NCI-H1436 (cell line): Measurements from ENCODE around the gene DNER.
A peak's percentile ranks its signal among the peaks of the same experiment; 100 is the strongest.
"Not testable (repeated sequence)": the region's sequence is repeated elsewhere in the genome, so short reads cannot be mapped to it uniquely, and the experiment has no call there.

Experiments
- DNase-seq: peaks from one replicate; lab custom pipeline; 2025; lab: John Stamatoyannopoulos, UW

The DNER gene

DNA sequence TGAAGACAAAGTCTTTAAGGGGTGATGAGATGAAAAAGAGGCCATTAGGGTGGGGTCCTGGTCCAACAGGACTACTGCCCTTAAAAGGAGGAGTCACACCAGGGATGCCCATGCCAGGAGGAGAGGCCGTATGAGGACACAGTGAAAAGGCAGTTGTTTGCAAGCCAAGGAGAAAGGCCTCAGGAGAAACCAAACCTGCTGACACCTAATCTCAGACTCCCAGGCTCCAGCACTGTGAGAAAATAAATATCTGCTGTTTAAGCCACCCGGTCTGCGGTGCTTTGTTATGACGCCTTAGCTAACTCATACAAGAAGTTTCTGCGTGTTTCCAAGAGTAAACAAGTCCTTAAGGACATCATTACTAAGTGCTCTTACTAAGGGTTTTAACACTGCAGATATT lies 93.6 kb downstream of the DNER start:
- DNase-seq = no peak

DNA sequence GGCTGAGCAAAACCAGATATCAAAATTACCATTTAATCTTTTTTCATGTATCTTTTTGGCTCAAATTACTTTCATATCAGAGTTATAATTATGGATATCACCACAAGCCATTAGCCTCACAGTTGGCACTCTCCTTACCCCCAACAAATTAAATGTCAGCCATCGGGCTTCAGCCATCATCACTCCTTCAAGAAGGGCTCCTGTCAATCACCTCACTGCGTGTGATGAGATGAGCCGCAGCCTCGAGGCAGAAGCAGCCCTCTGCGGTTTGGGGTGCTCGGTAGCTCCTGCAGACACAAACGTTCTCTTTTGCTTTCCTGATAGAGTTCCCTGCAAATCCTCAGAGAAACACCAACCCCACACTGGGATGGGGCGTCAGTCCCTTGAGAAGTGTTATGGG lies 94.1 kb downstream of the DNER start:
- no peak for DNase-seq

DNA sequence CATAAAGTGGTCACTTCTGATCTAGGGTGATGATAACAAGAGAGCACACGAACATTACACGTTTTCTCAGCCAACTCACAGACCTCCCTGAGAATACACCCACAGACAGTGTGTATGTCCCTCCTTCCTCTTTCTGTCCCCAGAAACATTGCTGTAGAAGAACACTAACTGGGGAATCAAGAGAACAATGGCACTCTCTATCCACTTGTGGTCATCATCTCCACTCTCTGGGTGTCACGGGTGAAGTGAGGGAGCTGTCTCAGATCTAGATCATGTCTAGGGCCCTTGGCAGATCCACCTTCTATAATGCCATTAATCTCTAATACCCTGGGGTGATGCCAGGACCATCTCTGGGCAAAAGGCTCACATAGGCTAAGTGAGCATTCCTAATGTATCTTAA lies 97.9 kb downstream of the DNER start:
- DNase-seq = no peak

DNA sequence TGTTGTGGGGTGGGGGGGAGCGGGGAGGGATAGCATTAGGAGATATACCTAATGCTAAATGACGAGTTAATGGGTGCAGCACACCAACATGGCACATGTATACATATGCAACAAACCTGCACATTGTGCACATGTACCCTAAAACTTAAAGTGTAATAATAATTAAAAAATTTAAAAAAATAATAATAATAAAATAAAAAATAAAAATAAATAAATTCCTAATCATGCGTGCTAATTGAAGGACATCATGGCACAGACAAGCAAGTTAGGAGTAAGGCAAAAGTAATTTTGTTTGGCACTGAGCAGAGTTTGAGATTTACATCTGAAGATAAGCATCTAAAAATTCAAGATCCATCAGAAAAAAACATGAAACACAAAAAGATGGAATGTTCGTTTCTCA lies 100.3 kb downstream of the DNER start:
- DNase-seq = not testable (repeated sequence)

DNA sequence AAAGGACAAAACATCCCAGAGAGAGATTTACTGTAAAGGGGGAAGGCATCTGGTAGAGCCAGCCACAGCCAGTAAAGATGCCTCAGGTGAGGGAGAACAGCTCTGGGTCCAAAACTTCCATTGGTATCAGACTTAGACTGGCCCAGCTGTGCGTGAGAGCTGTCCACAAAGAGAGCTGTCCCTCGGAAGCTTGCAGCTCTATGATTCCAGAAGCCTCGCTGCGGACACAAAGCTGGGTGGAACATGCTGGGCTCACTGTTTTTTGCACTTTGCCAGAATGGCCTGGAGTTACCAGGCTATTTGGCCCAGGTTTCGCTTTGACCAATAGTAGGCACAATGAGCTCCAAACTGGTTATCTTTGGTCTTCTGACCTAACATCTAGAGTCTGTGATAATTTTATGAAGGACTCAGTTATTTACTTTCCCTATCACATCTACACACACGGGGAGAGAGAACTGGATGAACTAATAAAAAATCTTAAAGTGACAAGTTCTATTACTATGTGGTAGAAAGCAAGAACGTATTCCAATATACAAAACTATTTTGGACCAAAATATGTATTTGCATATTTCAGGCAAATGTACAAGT lies 101.9 kb downstream of the DNER start:
- DNase-seq = no peak

DNA sequence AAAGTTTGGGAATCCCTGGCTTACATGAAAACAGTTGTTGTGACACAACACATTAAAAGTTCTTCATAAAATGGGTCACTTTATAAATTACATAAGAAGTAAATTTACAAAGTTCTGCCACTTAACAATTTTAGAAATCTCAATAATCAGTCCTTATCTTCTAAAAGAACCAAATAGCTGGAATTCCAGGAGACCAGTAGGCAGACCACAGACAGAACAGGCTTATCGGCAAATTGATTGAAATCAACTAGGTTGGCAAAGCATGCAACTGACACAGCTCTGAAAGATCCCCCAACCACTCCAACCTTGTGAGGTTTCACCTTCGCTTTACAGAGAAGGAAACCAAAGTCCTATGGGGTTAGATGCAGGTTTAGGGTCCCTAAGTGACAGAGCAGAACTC lies 103.0 kb downstream of the DNER start:
- no peak for DNase-seq

DNA sequence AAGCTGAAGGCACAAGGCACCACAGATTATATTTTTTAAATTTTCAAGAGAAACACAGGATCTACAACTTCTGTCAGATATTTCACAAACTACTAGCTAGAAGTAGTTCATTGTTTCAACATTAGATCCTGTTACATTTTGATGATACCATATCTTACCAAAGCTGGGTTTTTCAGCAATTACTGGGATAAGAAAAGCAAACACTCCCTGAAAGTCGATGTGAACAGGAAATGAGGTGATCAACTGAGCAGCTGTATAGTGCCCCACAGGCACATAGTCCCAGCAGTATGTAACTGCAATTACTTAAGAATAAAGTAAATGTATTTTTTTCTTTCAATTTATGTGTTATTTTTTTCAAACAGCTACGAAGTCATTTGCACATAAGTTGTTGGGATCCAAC lies 103.5 kb downstream of the DNER start:
- DNase-seq = no peak

DNA sequence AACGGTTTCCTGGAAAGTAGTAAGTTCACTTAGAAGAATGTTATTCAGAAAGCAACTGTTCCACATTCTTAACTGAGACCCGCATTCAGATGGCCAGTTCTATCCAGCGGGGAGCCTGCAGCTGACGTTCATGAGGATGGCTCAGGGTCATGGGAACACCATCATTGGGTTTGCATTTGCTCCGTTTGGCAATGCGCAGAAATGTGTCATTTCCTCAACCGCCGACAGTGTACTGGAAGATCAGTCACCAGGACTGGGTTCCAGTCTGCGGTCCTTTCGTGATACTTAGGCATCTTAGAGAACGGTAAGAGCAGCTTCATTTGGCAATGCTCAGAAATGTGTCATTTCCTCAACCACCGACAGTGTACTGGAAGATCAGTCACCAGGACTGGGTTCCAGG lies 104.0 kb downstream of the DNER start:
- no peak for DNase-seq

DNA sequence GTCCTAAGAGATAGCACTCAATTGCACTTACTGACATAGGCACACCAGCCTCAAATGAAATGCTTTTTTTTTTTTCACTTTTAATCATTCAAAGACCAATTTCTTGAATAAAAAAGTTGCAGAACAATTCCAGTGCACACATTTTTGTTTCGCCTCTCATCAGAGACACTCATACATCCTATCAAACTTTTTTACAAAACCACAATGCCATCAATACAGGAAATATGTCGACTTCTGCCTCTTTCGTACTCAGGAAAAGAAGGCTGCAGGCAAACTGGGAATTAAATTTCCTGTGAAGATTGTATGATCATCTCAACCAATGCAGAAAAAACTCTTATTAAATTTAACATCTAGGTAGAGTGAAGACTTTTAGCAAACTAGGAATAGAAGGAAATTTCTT lies 112.4 kb downstream of the DNER start:
- no peak for DNase-seq

DNA sequence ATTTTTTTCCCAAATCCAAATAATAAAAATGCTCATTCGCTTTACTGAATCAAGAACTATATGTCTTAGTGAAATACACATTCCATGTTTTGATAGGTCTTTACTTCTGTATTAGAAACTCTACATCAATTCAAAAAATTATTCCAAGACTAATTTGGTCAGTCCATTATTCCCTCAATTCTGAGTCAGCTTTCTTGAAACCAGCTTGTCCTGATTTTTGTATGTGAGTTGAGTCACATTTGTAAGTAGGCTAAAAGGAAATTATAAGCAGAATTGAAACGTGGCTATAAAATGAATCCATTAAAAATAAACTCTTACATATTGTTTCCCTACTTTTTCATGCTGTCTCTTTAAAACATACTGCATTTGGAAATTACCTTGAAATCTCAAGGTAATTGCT lies 113.0 kb downstream of the DNER start:
- no peak for DNase-seq

DNA sequence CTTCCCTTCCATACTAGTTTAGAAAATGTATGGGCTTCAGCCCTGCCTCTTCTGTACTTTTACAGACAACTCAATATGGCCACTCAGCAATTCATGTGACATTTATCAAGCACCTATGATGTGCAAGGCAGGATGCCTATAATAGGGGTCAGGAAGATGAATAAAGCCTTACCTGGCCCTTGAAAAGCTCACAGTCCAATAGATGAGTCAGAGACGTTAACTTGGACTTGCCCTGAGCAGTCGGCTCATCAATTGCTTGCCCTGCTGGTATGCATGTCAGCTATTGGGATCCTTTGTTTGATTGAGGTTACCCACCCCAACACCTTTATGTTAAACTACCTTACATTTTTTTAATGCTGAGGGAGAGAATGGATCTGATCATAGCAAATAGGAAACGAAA lies 116.1 kb downstream of the DNER start:
- no peak for DNase-seq

DNA sequence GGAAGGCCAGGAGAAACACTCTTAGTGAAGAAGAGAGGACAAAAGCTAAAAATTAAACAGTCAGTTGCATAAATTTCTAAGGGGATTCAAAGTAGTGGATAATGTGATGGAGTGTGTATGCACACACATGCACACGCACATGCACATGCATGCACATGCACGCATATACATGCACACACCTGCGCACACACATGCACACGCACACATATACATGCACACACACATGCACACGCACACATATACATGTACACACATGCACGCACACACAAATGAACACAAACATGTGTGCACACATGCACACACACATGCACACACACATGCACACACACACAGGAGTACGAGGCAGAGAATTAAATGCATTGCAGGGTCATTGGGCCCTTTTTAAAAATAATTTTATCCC lies 117.6 kb downstream of the DNER start:
- no peak for DNase-seq

DNA sequence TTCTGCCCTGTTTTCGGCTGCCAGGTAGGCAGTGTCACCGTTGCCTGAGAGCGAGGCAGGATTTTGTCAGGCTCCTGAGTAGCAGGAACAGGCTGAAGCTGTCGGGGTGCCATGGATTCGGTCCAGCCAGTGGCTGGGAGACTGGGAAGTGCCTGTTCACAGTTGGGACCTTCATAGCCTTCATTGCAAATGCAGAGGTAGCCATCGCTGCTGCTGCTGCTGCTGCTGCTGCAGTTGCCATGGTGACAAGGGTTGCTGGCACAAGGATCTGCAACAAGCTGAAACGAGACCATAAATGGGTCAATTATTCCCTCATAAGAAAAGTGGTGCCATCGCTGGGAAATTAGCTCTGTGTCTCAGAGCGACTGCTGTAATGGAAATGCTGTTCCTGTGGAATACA lies 122.7 kb downstream of the DNER start:
- DNase-seq = peak; percentile 82

DNA sequence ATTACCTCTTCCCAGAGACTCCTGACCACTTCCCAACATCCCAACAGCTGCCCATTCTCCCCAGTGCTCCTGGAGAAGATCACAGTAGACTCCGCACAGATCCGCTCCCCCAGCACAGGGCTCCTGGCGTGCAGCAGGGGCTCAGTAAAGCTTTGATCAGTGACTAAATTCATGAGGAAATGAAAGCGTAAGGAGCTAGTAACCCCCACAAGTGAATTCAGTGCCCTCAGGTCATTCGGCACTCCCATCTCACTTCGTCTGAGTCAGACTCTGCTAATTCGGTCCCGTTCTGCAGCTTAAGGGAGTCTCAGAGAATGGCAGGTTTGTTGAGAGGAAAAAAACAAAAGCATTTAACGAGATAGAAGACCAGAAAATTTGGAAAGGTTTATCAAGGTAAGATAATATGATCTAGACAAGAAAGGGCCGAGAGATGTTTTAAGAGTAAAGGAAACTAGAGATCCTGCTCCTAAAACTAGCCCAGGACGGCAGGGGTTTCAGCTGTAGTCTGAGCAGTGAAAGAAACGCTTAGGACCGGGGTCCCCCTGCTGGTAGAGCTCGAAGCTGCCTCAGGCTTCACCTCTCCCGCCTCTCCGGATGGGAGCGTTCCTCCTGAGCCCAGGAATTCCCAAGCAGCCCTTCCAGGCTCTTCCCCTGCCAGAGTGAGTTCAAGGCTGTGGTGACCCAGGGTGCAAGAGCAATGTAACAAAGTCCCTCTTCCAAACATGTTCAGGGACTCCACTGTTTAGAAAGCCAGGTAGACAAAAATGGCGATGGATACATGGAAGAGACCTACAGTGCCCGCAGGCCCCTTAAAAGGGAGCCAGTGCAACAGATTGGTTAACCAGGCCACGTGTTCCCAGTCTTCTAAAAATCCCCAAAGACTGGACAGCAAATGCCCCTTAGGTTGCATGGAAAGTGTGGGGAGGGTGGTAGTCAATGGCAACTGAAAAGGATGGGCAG lies 127.3 kb downstream of the DNER start:
- DNase-seq = peak; percentile 28

DNA sequence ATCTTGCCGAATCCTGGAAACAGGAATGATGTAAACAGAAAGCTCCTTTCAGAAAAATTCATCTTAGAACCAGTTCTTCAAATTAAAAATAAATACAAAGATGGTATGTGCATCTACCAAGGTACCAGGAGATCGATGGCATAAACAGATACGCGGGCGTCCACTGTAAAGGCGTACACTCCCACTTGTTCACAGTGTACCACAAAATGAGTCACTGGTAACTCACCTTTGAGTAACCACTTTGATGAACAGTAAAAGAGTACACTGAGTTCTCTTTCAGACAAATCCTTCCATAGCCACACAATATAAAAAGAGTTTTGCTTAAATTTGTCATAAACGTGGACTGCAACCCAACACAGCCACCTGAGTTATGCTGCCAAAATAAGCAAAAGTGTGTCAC lies 128.3 kb downstream of the DNER start:
- DNase-seq = no peak

DNA sequence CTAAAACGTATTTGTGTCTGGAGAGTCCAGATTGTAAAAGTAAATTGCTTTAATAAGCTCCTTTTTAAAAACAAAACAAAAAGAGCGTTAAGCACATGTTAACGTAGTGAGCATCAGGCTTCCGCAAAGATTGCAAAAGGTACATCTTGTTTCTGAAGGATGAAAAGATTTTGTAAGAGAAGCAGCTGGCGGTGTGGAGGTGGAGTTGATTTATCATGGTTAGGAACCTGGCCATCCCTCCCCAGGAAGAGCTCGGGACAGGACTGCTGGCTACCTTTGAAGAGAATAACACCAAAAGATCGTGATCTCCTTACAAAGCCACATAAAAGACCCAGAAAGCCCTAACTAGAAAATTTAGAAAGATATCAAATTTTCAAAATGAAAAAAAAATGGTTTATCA lies 132.2 kb downstream of the DNER start:
- no peak for DNase-seq

DNA sequence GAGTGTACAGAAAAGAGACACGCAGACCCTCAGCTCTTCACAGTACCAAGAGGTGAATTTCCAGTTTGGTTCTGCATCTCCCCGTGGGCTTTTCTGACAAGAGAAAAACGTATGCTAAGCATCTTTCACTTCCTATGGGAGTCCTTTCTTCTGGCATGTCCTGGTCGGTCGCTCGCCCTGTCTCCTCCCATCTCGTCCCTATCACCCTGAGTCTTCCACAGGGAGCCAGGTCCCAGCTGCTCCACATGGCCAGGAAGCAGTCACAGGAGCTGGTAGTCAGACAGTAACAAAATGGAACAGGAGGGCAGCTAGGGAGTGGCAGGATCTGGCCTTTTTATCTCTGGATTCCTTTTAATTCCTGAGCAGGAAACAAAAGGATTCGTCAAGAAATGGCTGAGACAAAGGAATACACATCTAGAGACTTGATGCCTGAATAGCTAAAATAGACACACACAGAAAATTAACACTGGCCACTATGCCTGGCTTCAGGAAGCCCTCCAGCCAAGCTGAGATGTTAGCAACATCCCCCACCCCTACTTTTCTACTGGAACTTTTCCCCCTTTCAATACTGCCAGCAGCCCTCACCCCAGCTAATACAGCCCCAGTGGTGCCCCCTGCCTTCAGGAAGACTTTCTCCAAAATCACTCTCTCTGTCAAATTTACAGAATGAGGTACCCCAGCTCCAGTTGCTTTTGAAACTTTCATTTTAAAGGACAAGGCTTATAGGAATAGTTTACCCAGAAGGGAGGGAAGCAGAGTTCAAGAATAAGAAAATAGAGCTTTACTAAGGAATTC lies 136.1 kb downstream of the DNER start:
- DNase-seq = no peak

DNA sequence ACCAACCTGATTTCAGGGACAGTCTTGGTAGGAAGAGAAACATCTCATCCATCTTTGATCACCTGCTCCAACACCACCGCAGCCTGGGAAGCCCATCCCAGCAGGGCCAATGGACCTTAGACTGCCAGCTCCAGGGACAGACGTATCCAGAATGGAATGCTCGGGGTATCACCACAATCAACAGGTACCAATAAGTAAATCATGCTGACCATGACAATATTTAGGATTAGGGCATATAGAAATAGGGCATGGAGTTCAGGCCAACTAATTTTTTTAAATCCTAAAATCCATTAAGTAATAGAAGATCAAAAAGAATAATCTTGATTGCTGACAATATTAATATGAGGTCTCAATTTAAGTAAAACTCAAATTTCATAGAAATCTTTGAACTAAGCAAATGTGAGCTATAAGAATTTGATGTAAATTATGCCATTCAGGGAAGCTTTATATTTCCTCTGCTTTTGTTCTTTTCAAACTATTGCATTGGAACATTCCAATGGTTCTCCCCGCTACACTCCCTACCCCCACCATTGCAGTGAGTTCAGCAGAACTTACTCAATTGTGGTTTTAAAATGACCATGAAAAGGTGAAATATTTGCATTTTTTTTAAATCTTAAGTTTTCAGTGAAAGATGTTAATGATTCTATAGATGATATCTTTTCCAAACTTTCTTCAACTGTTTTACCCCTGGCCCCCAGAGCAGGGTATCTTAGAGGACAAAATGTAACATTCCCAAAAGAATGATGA lies 138.6 kb downstream of the DNER start:
- no peak for DNase-seq

DNA sequence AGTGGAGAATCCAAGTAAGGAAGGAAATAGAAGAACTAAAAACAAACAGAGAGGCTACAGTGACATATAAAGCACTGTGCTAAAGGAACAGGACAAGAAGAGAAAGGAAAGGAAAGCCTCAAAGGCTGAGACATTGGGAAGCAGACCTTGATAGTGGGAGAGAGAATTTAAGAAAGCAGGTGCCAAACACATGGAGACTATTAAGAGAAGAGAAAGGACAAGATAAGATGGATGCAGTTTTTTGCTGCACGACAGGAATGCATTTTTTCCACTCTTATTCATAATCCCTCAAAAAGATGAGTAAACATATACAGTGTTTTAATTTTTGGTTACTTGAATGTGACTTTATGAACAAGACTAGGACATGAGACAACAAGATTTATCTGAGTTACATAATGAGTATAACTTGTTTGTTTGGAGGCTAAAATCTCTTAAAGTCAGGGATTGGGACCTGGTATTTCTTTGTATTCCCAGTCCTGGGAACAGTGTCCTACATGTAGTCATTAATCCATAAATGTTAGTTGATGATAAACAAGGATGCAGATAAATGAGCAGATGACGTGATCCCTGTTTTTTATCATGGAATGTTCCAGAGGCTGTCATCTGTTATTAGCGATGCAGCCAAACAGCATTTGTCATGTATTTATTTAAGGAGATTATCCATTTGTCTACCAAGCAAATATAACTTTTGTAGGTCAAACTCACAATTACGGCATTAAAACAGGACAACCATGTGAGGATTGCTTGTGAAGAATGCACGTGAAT lies 141.7 kb downstream of the DNER start:
- no peak for DNase-seq

DNA sequence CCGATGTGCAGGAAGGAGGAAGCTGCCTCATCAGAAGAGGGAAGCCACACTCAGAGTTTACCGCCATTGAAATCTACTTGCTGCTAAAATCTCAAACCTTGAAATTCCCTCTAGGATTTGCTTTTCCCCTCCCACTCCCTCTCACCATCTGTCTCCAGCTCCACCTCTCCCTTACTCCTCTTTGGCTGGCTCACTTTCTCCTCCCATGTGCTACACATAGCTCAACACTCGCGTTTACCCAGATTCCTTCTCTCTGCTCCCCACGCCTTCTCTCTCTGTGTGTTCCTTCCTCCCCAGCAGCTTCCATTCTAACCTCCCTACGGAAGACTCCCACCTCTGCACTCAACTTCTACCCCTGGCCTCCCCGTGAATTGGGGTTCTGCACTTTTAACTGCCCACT lies 143.1 kb downstream of the DNER start:
- no peak for DNase-seq

DNA sequence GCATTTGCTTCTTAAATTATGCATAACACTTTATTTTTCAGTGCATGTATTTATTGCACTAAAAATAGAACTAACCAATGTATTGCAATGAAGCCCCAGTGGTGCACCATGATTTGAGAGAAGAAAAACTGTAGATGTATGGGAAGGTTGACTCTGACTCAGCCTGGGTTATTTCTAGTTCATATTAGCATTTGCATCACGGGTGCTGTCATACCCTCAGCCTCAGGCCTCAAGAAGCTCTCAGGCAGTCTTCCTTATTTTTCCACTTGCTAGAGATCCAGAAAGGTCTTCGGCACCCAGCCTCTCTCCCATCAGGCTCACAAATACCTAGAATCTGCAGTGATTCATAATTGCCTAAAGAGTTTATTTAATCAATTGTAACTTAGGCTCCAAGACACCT lies 148.0 kb downstream of the DNER start:
- no peak for DNase-seq
